Lower leg skin (tissue), 4 donors: ENCODE measurements around the gene EFCAB7. TPM values are rescaled to one million over a fixed set of nuclear protein-coding genes. Genes with fewer than 3 reads are reported as not detected.

Experiments used
- DNase-seq, 2 donors: peaks; one replicate each; pipeline ENCODE4 v3.0.0-alpha.2; 2019; ENCODE audit warnings: low spot score in 2 of 2
- H3K4me3 ChIP-seq: fragments of 200-600 bp; sonication (generic); 2 replicates; pipeline ENCODE4 v1.5.1; 2017; ENCODE audit warnings: mild to moderate bottlenecking, low read depth; ENCODE audit not compliant: poor library complexity, severe bottlenecking
- POLR2A ChIP-seq, 2 donors: fragments of 450-650 bp; IDR thresholded peaks; one replicate each; pipeline ENCODE4 v1.6.1; 2016 to 2017; ENCODE audit warnings: antibody characterized with exemption in 2 of 2, mild to moderate bottlenecking in 1 of 2, moderate library complexity in 1 of 2
- WGBS, 2 donors: methylation state at CpG; one replicate each; pipeline ENCODE4 v1.1.5; 2018; 5-methylcytosine and 5-hydroxymethylcytosine counted together
- intact Hi-C: fragments of 100-400 bp; cut with DNase I; formaldehyde crosslinking; loops from one replicate; pipeline ENCODE4 v1.15.0; 2023; ENCODE audit warnings: low total_unique reads
- total RNA-seq, 4 donors: library from RNA; depleted of rRNA; stranded (reverse); fragments of >200 nt; gene quantifications; one replicate each; pipeline ENCODE4 v1.1.0, GENCODE V29; 2016
- TF ChIP-seq, protein P1 (sequence below), 3 donors: fragments of 450-650 bp; IDR thresholded peaks; one replicate each; pipeline ENCODE4 v1.5.1; 2016; ENCODE audit warnings: antibody characterized with exemption in 3 of 3, mild to moderate bottlenecking in 3 of 3, moderate library complexity in 2 of 3

EFCAB7 gene
- total RNA-seq, 4 donors from 2014 or later, result 3.2 to 10.9 (median 7.1) TPM

DNA sequence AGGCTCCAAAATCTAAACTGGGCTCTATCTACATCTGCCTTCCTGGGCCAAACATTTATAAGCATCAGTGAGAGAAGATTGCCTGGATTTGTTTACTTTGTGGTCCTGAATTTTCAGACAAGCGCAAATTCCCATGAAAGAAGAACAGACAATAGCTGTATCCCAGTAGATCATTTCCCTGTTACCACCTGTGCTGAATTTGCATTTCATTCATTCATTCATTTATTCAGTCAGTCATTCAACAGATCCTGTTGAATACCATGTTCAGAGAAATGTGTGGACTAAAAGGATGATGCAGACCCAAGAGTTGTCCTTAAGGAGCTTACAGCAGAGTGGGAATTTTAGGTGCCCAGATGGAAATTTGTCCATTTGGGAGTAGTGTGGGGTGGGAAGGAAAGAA is 72.1 kb downstream of the EFCAB7 start:
- H3K4me3 ChIP-seq, result no peak overlapping the region
- TF ChIP-seq, protein P1, sequence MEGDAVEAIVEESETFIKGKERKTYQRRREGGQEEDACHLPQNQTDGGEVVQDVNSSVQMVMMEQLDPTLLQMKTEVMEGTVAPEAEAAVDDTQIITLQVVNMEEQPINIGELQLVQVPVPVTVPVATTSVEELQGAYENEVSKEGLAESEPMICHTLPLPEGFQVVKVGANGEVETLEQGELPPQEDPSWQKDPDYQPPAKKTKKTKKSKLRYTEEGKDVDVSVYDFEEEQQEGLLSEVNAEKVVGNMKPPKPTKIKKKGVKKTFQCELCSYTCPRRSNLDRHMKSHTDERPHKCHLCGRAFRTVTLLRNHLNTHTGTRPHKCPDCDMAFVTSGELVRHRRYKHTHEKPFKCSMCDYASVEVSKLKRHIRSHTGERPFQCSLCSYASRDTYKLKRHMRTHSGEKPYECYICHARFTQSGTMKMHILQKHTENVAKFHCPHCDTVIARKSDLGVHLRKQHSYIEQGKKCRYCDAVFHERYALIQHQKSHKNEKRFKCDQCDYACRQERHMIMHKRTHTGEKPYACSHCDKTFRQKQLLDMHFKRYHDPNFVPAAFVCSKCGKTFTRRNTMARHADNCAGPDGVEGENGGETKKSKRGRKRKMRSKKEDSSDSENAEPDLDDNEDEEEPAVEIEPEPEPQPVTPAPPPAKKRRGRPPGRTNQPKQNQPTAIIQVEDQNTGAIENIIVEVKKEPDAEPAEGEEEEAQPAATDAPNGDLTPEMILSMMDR (IDR thresholded peaks at IDR 0.05), result no peak
- TF ChIP-seq POLR2A (IDR thresholded peaks at IDR 0.05), result no peak
- DNase-seq, result no peak
- WGBS, 2 donors, result 93 to 96% methylated on average over 1 of the region's 1 CpG
- intact Hi-C loops, result no loop called here

DNA sequence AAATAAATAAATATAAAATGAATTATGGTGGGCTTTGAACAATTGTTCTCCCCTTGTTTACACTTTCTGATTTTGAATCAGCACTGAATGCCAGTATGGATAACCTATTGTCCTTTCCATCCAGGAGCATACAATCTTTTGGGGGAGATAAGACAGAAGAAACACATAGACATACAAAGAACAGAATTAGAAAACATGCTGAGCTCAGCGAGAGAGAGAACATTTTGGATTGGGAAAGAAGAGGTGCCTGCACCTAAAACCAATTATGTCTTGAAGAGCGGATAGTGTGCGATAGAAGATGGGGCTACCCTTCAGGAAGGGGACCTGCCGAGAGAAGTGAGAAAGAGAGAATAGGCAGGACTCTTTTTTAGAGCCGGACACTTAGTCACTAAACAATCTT is 76.5 kb downstream of the EFCAB7 start:
- WGBS, 2 donors, result 95% methylated on average over 5 of the region's 5 CpGs
- intact Hi-C loops, result no loop called here

GRCh38 chr1:63600248-63600647 is 76.9 kb downstream of the EFCAB7 start:
- no peak overlapping the region for H3K4me3 ChIP-seq
- no peak for DNase-seq
- intact Hi-C loops, result no loop called here
- no peak for TF ChIP-seq POLR2A (IDR thresholded peaks at IDR 0.05)
- TF ChIP-seq, protein P1 (IDR thresholded peaks at IDR 0.05), result no peak
- 81 to 87% methylated on average over 5 of the region's 5 CpGs for WGBS, 2 donors

More for the DNA sequence above, 76.5 kb downstream of the EFCAB7 start:
- TF ChIP-seq, protein P1 (IDR thresholded peaks at IDR 0.05), result no peak
- no peak for TF ChIP-seq POLR2A (IDR thresholded peaks at IDR 0.05)
- no peak overlapping the region for H3K4me3 ChIP-seq
- DNase-seq, result no peak

GRCh38 chr1:63601061-63601460 is 77.7 kb downstream of the EFCAB7 start:
- 77 to 86% methylated on average over 3 of the region's 3 CpGs for WGBS, 2 donors
- no peak for DNase-seq

GRCh38 chr1:63601463-63601862 is 78.1 kb downstream of the EFCAB7 start:
- WGBS, 2 donors, result 92 to 93% methylated on average over 4 of the region's 4 CpGs

More at GRCh38 chr1:63601061-63601460, 77.7 kb downstream of the EFCAB7 start:
- intact Hi-C loops, result no loop called here
- H3K4me3 ChIP-seq, result no peak overlapping the region
- TF ChIP-seq, protein P1 (IDR thresholded peaks at IDR 0.05), result no peak

GRCh38 chr1:63601912-63602311 is 78.6 kb downstream of the EFCAB7 start:
- TF ChIP-seq POLR2A (IDR thresholded peaks at IDR 0.05), result no peak
- TF ChIP-seq, protein P1 (IDR thresholded peaks at IDR 0.05), result no peak
- no peak overlapping the region for H3K4me3 ChIP-seq
- DNase-seq, result no peak
- 97 to 100% methylated on average over 1 of the region's 1 CpG for WGBS, 2 donors
- intact Hi-C loops, result no loop called here

More at GRCh38 chr1:63601463-63601862, 78.1 kb downstream of the EFCAB7 start:
- intact Hi-C loops, result no loop called here
- DNase-seq, result no peak
- no peak for TF ChIP-seq POLR2A (IDR thresholded peaks at IDR 0.05)
- TF ChIP-seq, protein P1 (IDR thresholded peaks at IDR 0.05), result no peak
- H3K4me3 ChIP-seq, result no peak overlapping the region
